ENCODE results near the gene DDAH2. TPM values are rescaled to one million over a fixed set of nuclear protein-coding genes. Genes with fewer than 3 reads are reported as not detected.

Gene DDAH2
- total RNA-seq, 2 donors from 2014 or later = 4.7 to 7.3 TPM

- H3K27me3 Mint-ChIP-seq = no peaks in the 10 kb centered on the region
- peaks cover 5% of the 10 kb centered on the region for H3K36me3 Mint-ChIP-seq (ENCODE audit: low read depth)
Measured at GRCh38 chr6:31722173-31722572, 6.9 kb downstream of the DDAH2 start.

GRCh38 chr6:31721351-31722020 lies 7.6 kb downstream of the DDAH2 start, which contains the start of gene LY6G6C:
TSS of gene LY6G6C (minus strand) at chr6:31721746. CDS start at chr6:31721679, 67 bp downstream.
- no peaks in the 10 kb centered on the region for H3K9me3 ChIP-seq (ENCODE audit: control insufficient read depth, low read length, poor library complexity, severe bottlenecking)
- ATAC-seq (no peak), DNase-seq (no peak)
- no peak within 1 kb of the TSS for H3K4me3 Mint-ChIP-seq
- peaks cover 21% of the 10 kb centered on the region for H3K4me1 Mint-ChIP-seq
- no peaks in the 10 kb centered on the region for H3K27me3 Mint-ChIP-seq
- peaks cover 5% of the 10 kb centered on the region for H3K36me3 Mint-ChIP-seq (ENCODE audit: low read depth)
- H3K27ac Mint-ChIP-seq = no peak within 1 kb of the TSS

More at GRCh38 chr6:31722173-31722572, 6.9 kb downstream of the DDAH2 start:
- DNase-seq = no peak
- H3K9me3 ChIP-seq (ENCODE audit: control insufficient read depth, low read length, poor library complexity, severe bottlenecking) = no peaks in the 10 kb centered on the region
- H3K27ac Mint-ChIP-seq = no peak overlapping the region
- H3K4me1 Mint-ChIP-seq = peaks cover 27% of the 10 kb centered on the region
- no peak for ATAC-seq
- no peak overlapping the region for H3K4me3 Mint-ChIP-seq

- Mint-ChIP-seq H3K27ac (no peak overlapping the region), H3K4me1 (peaks cover 11% of the 10 kb centered on the region)
- no peak for ATAC-seq
Measured at GRCh38 chr6:31720196-31720770, 8.8 kb downstream of the DDAH2 start.

DNA sequence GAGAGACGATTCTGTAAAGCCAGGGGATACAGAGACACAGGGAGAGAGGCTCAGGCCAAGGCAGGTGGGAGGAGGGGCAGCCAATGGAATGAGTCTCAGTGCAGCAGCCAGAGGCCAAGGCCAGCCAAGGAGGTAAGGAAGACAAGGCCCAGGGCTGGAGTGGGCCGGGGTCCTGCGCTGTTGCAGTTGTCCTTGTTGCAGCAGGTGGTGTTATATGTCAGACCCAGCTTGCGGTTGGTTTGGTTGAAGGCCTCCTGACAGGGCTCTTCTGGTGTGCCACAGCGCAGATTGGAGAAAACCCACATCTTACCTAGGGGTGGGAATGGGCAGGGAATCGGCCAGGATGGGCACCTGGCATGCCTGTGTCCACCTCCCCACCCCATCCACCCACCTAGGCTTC lies 10.1 kb downstream of the DDAH2 start:
- no peak overlapping the region for H3K4me3 Mint-ChIP-seq

More at GRCh38 chr6:31720196-31720770, 8.8 kb downstream of the DDAH2 start:
- no peaks in the 10 kb centered on the region for H3K9me3 ChIP-seq (ENCODE audit: control insufficient read depth, low read length, poor library complexity, severe bottlenecking)
- DNase-seq = no peak
- no peaks in the 10 kb centered on the region for H3K27me3 Mint-ChIP-seq
- H3K4me3 Mint-ChIP-seq = no peak overlapping the region
- peaks cover 3% of the 10 kb centered on the region for H3K36me3 Mint-ChIP-seq (ENCODE audit: low read depth)

DNA sequence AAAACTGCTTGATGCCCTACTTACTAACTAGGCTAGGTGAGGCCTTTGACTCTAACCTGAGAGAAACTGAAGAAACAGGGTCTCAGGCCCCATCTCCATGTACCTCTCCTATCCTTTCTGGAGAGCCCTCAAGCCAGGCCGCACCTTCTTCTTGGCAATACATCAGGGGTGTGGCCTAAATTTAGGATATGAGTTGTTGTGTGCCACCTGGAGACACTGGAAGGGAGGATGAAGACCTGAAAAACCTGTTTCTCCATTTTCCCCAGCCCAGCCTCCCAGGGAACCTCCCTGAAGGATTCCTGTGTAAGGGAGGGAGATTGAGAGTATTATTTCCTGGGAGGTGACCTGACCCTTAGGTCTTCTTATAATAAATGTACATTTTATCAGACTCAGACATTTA lies 10.8 kb downstream of the DDAH2 start:
- peaks cover 3% of the 10 kb centered on the region for H3K36me3 Mint-ChIP-seq (ENCODE audit: low read depth)

More for the DNA sequence above, 10.1 kb downstream of the DDAH2 start:
- no peaks in the 10 kb centered on the region for H3K27me3 Mint-ChIP-seq
- ATAC-seq (no peak), DNase-seq (no peak)
- H3K9me3 ChIP-seq (ENCODE audit: control insufficient read depth, low read length, poor library complexity, severe bottlenecking) = no peaks in the 10 kb centered on the region
- peak overlapping the region; percentile 63 for H3K27ac Mint-ChIP-seq
- H3K36me3 Mint-ChIP-seq (ENCODE audit: low read depth) = peaks cover 3% of the 10 kb centered on the region
- peaks cover 13% of the 10 kb centered on the region for H3K4me1 Mint-ChIP-seq

GRCh38 chr6:31717499-31718222 lies 11.4 kb downstream of the DDAH2 start:
- Mint-ChIP-seq H3K27me3 (peaks cover 6% of the 10 kb centered on the region), H3K36me3 (ENCODE audit: low read depth) (peaks cover 3% of the 10 kb centered on the region), H3K4me3 (no peak overlapping the region), H3K4me1 (peaks cover 14% of the 10 kb centered on the region), H3K27ac (no peak overlapping the region)
- no peak for DNase-seq
- H3K9me3 ChIP-seq (ENCODE audit: control insufficient read depth, low read length, poor library complexity, severe bottlenecking) = no peaks in the 10 kb centered on the region
- ATAC-seq = no peak

More for the DNA sequence above, 10.8 kb downstream of the DDAH2 start:
- no peaks in the 10 kb centered on the region for H3K9me3 ChIP-seq (ENCODE audit: control insufficient read depth, low read length, poor library complexity, severe bottlenecking)
- peak overlapping the region; percentile 63 for H3K27ac Mint-ChIP-seq
- peaks cover 12% of the 10 kb centered on the region for H3K4me1 Mint-ChIP-seq
- no peak overlapping the region for H3K4me3 Mint-ChIP-seq
- H3K27me3 Mint-ChIP-seq = peaks cover under 1% of the 10 kb centered on the region
- ATAC-seq (no peak), DNase-seq (no peak)

- DNase-seq (no peak), ATAC-seq (no peak)
- Mint-ChIP-seq H3K27me3 (peaks cover 10% of the 10 kb centered on the region), H3K36me3 (ENCODE audit: low read depth) (no peaks in the 10 kb centered on the region), H3K27ac (no peak within 1 kb of the TSS), H3K4me3 (no peak within 1 kb of the TSS), H3K4me1 (peaks cover 25% of the 10 kb centered on the region)
- H3K9me3 ChIP-seq (ENCODE audit: control insufficient read depth, low read length, poor library complexity, severe bottlenecking) = no peaks in the 10 kb centered on the region
Measured at GRCh38 chr6:31715022-31715958, 13.8 kb downstream of the DDAH2 start, which contains the start of gene LY6G6D. TSS of gene LY6G6D (plus strand) at chr6:31715348. CDS start at chr6:31715356, 8 bp downstream.

DNA sequence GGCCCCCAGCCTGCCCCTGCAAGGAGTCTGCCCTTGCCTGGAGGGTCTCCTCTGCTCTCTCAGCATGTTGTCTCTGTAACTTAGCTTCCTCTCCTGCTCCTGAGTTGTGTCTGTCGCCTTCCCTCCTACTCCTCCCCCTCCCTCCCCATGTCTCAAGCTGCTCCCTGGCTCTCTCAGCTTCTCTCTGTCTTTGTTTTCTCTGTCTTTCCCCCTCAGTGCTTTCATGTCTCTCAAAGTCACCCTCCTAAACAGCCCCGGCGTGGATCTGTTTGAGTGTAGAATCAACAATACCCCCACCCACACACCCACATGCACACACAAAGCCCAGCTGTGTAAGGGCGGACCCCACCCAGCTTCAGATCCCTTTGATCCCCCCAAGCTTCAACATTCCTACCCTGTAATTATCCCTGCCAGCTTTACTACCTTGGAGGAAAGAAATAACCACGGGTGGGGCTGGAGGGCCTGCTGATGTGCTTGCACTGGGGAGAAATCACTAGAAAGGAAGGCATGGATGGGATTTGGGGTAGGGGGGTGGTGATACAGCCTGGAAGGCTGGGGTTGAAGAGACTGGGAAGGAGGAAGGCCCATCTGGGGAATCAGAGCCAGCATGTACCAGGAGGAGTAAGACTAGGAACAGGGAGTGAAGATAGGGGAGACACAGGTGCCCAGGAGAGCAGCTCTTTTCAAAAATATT lies 15.0 kb downstream of the DDAH2 start:
- ATAC-seq (no peak), DNase-seq (no peak)
- H3K36me3 Mint-ChIP-seq (ENCODE audit: low read depth) = no peaks in the 10 kb centered on the region
- H3K4me3 Mint-ChIP-seq = no peak overlapping the region
- no peaks in the 10 kb centered on the region for H3K9me3 ChIP-seq (ENCODE audit: control insufficient read depth, low read length, poor library complexity, severe bottlenecking)
- H3K27me3 Mint-ChIP-seq = peaks cover 10% of the 10 kb centered on the region
- no peak overlapping the region for H3K27ac Mint-ChIP-seq
- peaks cover 24% of the 10 kb centered on the region for H3K4me1 Mint-ChIP-seq

DNA sequence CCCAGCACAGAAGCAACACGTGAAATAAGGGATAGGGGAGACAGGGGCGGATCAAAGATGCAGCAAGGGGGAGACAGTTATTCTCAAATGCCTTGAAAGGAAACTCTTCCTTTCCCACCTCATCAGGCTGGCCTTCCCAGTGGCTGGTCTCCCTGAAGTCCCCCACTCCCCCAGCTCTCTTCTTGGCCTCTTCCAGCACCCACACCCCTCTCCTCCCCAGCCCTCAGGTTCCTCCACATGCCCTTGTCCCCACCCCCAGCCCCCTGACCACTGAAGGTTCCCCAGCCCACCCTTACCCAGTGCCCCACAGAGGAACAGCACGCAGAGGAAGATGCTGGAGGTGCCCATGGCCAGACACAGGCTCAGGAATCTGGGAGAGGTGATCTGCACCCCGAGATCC lies 15.6 kb downstream of the DDAH2 start:
- no peak for DNase-seq
- H3K4me1 Mint-ChIP-seq = peaks cover 19% of the 10 kb centered on the region
- no peaks in the 10 kb centered on the region for H3K36me3 Mint-ChIP-seq (ENCODE audit: low read depth)
- H3K9me3 ChIP-seq (ENCODE audit: control insufficient read depth, low read length, poor library complexity, severe bottlenecking) = no peaks in the 10 kb centered on the region
- ATAC-seq = no peak
- H3K27me3 Mint-ChIP-seq = peaks cover 10% of the 10 kb centered on the region
- no peak overlapping the region for H3K4me3 Mint-ChIP-seq
- H3K27ac Mint-ChIP-seq = no peak overlapping the region

GRCh38 chr6:31712296-31712695 lies 16.8 kb downstream of the DDAH2 start:
- H3K9me3 ChIP-seq (ENCODE audit: control insufficient read depth, low read length, poor library complexity, severe bottlenecking) = no peaks in the 10 kb centered on the region
- Mint-ChIP-seq H3K4me1 (peaks cover 19% of the 10 kb centered on the region), H3K4me3 (no peak overlapping the region), H3K36me3 (ENCODE audit: low read depth) (no peaks in the 10 kb centered on the region), H3K27me3 (peaks cover 10% of the 10 kb centered on the region), H3K27ac (no peak overlapping the region)
- no peak for DNase-seq
- peak; percentile 64 for ATAC-seq

DNA sequence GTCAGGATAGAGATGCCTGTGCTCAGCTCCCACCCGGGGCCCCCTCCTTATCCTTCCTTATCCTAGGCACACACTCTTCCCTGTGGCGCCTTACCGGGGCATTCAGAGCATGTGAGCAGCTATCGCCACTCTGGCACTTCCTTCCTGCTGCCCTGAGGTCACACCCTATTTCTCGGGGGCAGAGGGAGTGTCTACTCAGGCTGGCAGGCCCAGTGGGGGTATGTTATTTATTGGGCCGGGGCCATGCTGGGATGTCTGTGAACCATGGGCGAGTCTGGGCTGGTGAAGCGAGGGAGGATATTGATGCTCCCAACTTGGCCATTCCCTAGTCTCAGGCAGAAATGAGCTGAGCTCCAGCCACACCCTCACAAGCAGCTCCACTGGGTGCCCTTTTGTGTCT lies 17.9 kb downstream of the DDAH2 start:
- Mint-ChIP-seq H3K27ac (peak overlapping the region; percentile 63), H3K36me3 (ENCODE audit: low read depth) (no peaks in the 10 kb centered on the region), H3K4me1 (peaks cover 19% of the 10 kb centered on the region), H3K4me3 (no peak overlapping the region), H3K27me3 (peaks cover 10% of the 10 kb centered on the region)
- ATAC-seq = no peak
- H3K9me3 ChIP-seq (ENCODE audit: control insufficient read depth, low read length, poor library complexity, severe bottlenecking) = no peaks in the 10 kb centered on the region
- DNase-seq = no peak

DNA sequence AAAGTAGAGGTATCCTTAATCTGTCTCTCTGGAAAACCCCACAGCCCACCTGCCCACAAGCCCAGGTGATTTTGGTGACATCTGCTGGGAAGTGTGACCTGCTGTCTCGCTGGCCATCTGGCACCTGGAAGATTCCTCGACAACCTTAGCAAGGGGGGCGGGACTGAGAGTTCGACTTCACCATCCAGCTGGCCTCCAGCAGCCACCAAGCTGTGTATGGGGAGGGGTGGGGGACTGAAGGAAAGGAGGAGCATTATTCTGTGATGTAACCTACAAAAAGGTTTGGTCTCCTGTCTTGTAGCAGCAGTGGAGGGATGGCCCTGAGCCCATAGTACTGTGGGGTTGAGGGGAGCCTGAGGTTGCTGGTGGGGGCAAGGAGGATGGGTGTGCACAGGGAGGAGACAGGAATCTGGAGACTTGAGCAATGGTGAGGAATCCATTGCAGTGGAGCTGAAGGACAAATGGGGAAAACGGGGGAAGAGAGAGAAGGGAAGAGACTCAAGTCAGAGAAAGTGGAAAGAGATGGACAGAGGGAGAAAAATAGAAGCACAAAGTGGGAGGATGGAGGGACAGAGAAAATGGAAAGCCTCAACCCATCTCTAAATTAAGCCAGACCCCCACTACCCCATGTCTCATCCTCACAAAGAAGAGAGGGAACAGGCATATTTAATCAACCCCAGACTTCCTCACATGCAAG lies 18.4 kb downstream of the DDAH2 start:
- peak overlapping the region; percentile 77 for H3K4me3 Mint-ChIP-seq
- H3K36me3 Mint-ChIP-seq (ENCODE audit: low read depth) = no peaks in the 10 kb centered on the region
- DNase-seq = no peak

More for the DNA sequence above, 18.4 kb downstream of the DDAH2 start:
- peak overlapping the region; percentile 63 for H3K27ac Mint-ChIP-seq
- peaks cover 10% of the 10 kb centered on the region for H3K27me3 Mint-ChIP-seq
- H3K9me3 ChIP-seq (ENCODE audit: control insufficient read depth, low read length, poor library complexity, severe bottlenecking) = no peaks in the 10 kb centered on the region
- H3K4me1 Mint-ChIP-seq = peaks cover 19% of the 10 kb centered on the region
- ATAC-seq = no peak

Data from T-helper 17 cell (primary cell).